Measurements from ENCODE around the gene VIPR2. TPM values are rescaled to one million over a fixed set of nuclear protein-coding genes. Genes with fewer than 3 reads are reported as not detected.
"Not testable (repeated sequence)": the region's sequence is repeated elsewhere in the genome, so short reads cannot be mapped to it uniquely, and the experiment has no call there.

Gene VIPR2
- total RNA-seq, 1 donor from 2014 or later = 15.2 TPM

DNA sequence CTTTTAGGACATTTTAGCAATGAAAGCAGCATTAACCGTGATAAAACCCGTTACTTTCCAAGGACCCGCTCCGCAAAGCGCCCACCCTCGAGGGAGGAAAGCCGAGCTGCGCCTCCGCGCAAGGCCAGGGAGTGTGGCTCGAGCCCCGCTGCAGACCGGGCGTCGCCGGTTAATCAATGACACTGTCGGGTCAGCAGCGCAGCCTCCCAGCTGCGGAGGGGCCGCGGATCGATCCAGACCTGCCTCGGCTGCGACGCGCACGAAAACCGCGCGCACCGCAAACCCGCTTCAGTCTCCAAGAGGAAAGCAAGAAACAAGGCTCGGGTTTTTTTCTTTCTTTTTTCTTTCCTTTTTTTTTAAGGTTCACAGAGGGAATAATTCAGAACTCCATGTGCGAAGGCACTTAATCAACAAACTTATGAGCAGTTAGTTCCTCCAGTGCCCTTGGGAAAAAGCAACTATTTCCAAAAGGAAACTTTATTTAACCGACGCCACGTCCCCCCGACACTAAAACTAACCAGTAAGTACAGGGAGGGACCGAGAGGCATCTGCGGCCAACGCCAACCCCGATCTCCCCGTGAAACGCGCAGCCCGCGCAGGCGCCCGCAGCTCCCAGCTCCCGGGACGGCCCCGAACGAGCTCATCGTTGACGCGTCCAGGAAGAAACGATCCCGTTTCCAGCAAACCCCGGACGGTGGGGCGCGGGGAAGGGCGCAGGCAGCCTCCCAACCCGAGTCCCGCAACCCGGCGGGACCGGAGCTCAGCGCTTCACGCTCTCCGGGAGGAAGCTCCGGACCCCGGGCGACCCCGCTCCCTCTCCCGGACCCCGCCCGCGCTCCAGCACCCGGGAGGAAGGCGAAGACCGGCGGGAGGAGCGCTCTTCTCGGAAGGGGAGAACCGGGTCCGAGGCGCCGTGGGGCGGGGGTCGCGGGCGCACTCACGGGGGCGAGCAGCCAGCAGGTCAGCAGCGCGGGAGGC is 598 bp downstream of the VIPR2 start:
- DNase-seq (peak; percentile 72), ATAC-seq (ENCODE audit: poor library complexity) (peak; percentile 70)
- intact Hi-C loops (cut with DNase I) = loop anchor here (10.0 kb wide), 1 partner anchor 99 kb away; no protein-coding TSS in a partner anchor

DNA sequence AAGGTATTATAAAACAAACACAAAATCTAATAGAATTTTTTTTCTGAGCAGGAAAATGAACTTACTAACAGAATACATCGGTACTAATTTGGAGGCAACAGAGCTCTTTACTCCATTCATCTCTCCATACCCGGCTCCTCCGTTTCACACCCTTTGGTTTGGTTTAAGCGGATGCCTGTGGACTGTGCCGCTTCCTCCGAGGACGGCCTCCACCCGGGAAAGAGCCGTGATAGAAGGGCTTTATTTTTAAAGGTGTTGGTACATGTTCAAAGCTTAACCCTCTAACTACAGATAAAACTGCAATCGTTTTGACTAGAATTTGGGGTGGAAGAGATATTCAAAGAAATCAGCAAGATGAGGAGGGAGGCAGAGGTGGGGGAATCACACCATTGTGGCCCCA is 1.9 kb downstream of the VIPR2 start:
- ATAC-seq (ENCODE audit: poor library complexity) (no peak), DNase-seq (no peak)
- intact Hi-C loops (cut with DNase I) = loop anchor here (10.0 kb wide), 1 partner anchor 98 kb away; no protein-coding TSS in a partner anchor

DNA sequence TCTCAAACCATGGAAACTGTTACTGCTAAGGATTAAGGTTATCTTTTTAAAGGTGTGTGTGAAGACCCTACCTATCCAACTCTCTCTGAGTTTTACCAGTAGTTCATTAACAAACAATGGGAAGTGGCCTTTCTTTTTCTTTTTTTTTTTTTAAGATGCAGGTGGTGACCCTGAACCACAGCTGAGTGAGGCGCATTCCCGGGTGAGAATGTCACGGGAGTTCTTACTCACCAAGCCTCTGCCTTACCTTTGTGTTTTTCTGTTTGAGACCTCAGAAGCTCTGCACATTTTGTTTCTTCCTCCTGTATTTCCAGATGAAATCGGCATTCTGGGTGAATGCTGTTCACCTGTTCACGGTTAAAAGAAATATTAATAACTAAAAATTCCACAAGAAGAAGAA is 2.5 kb downstream of the VIPR2 start:
- intact Hi-C loops (cut with DNase I) = loop anchor here (10.0 kb wide), 1 partner anchor 97 kb away; no protein-coding TSS in a partner anchor
- no peak for ATAC-seq (ENCODE audit: poor library complexity)
- no peak for DNase-seq

DNA sequence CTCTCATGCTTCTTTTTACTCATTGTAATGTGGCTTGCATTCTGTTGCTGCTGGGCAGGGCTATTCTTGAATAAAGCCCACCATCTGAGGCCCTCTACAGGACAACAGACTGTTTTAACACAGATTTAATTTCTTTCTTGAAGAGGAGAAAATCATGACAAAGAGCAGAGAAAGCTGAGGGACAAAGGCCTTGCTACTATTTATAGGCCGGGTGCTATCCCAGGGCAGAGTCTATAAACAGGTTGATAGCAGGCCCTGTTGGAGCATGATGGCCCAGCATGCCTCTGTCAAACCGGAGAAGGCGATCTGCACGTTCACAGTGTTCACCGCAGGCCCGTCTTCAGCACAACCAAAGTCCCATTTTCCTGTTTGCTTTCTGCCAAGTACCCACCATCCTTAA is 3.0 kb downstream of the VIPR2 start:
- ATAC-seq (ENCODE audit: poor library complexity) = peak; percentile 72
- intact Hi-C loops (cut with DNase I) = loop anchor here (10.0 kb wide), 1 partner anchor 97 kb away; no protein-coding TSS in a partner anchor
- DNase-seq = no peak

DNA sequence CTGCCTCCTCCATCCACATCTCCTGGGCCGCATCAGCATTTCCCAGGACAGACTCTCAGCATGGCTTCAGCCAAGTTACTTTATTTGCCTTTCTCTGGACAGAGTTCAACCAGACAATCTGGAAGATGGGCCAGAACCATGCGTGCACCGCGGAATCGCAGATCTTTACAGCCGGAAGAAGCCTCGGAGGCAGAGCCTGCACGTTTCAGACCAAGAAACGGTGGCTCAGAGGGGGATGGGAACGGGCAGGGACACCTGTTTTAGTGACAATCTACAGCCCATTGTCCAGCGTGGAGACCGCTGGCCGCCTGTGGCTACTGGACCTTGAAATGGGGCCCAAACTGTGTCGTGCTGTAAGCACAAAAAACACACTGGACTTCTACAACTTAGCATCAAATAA is 3.5 kb downstream of the VIPR2 start:
- ATAC-seq (ENCODE audit: poor library complexity) = no peak
- no peak for DNase-seq
- intact Hi-C loops (cut with DNase I) = loop anchor here (10.0 kb wide), 1 partner anchor 96 kb away; no protein-coding TSS in a partner anchor

DNA sequence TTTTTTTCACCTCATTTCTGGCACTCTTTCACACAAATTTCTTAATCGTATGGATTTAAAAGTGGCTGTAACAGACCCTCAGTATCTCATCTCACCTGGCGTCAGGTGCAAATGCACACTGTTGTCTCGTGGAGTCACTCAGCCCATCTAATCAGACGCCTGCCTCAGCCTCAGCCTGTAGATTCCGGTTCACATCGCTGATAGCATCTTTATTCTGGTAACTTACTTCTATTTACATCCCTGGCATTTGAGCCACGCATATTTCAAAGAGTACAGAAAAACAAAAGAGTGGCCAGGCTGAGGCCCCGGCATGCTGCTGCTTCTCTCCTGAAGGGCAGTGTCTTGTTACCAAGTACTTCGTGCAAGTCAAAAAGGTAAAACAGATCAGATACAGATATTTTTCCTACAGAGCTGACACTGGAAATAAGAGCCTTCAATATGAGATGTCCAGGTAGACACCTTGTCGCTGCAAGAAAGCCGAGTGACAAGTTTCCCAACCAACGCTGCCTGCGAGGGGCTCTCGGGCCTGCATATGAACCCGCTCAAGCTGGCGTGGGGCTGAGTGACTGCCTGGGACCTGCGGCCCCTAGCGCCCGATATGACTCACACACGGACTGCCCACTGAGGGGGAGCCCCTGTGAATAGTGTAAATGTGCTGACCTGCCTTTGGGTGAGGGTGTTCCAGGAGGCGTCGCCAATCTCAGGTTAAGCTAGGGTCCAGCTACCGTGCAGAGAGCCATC is 4.3 kb downstream of the VIPR2 start:
- ATAC-seq (ENCODE audit: poor library complexity) (no peak), DNase-seq (no peak)
- intact Hi-C loops (cut with DNase I) = loop anchor here (10.0 kb wide), 1 partner anchor 96 kb away; no protein-coding TSS in a partner anchor

DNA sequence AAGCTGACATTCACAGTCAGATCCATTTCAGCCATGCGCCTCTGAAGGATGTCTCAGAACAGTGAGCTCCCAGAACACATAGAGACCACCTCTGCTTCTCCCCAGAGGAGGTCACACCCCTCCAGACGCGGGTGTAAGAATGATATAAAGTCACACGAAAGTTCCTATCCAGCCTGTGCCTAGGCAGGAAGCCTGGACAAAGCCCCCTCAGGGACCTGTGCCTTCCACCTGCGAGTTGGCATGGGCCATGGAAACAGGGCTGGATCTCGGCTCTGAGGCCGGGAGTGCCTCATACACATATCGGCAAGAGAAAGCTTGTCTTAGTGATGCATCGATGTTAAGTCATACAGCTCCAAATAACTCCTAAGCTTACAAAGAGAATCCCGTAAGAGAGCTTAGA is 5.0 kb downstream of the VIPR2 start:
- intact Hi-C loops (cut with DNase I) = loop anchor here (10.0 kb wide), 1 partner anchor 95 kb away; no protein-coding TSS in a partner anchor
- DNase-seq (no peak), ATAC-seq (ENCODE audit: poor library complexity) (no peak)

DNA sequence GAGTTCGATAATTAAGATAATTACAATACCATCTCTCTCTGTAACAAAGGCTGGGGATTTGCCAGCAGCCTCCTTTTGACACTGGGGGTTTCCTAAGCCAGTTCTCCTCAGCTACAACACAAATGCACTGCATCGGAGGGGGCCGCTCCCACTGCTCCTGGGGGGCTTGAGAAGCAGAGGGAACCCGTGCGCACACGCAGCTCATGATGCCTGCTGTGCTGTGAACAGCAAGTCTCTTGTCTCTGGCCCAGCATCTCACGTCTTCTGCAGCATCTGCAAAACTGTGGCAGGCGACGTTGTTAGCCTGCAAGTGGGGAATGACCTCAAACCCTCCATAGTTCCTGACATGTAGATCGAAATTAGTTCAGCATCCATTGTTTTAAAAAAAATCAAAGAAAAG is 5.5 kb downstream of the VIPR2 start:
- DNase-seq = no peak
- ATAC-seq (ENCODE audit: poor library complexity) = no peak
- intact Hi-C loops (cut with DNase I) = no loop called here

DNA sequence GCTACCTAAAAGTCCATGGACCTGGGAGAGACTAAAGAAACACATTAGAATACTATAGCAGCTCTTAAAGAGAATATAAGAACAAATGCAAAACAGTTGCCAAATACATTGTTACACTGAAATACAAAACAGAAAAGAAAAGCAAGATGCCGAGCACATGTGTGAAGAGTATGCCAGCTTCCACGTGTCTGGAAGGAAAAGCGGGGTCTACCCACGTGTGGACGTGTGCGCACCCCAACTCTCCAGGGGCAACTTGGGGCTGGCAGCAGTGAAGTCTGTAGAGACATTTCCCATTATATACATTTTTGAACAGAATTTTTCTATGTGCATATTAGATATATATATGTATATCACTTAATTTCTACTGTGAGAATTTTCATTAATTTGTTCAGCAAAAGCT is 6.2 kb downstream of the VIPR2 start:
- intact Hi-C loops (cut with DNase I) = no loop called here
- no peak for ATAC-seq (ENCODE audit: poor library complexity)
- no peak for DNase-seq

DNA sequence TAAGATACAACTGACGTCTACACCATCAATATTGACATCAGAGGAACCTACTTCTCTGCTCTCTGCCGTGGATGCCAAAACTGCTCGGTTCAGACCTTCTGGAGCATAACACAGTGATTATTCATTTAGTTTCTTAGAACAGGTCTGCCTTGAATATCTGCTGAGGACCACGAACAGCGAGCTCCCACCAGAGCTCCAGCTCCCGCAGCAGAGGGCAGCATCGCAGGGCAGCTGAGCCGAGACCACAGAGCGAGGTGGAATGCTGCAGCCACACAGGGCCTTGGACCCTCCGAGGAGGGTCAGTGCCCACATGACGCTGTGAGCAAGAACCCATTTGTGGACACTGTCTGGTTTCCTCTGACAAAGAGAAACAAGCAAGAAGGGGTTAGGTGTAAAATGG is 6.8 kb downstream of the VIPR2 start:
- no peak for ATAC-seq (ENCODE audit: poor library complexity)
- intact Hi-C loops (cut with DNase I) = no loop called here
- DNase-seq = no peak

DNA sequence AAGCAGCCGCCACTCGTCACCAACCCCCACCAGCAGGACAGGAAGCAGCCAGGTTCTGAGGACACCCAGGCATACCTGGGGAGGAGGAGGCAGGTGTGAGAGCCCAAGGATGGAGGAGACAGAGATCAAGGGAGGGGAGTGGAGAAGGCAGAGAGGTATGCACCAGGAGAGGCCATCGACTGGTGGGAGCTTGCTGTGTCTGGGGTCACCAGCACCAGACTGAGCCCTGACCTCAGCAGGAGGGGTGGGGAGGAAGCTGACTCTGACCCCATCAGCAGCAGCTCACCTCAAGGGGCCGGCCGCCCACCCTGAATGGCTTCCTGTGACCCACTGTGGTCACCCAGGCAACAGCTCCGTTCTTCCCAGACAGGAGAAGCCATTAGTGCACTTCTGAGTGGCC is 7.8 kb downstream of the VIPR2 start:
- no peak for DNase-seq
- intact Hi-C loops (cut with DNase I) = no loop called here
- ATAC-seq (ENCODE audit: poor library complexity) = no peak

DNA sequence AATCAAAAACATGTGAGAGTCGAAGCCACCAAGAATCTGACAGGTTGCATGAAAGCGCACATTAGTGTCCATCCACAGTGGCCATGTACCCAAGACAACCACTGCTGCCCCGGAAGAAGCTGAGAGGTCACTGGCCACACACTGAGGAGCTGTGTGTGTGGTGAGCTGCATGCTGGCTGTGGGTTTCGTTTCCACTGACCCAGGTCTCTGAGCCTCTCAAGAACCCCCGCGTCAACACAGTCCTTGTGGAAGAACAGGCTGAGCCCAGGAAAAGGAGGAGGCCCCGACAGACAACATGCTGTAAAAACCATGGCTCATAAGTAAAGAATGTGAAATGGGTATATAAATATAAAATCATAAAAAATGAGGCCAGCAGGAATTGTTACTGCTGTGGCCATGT is 8.2 kb downstream of the VIPR2 start:
- ATAC-seq (ENCODE audit: poor library complexity) (no peak), DNase-seq (no peak)
- intact Hi-C loops (cut with DNase I) = no loop called here

DNA sequence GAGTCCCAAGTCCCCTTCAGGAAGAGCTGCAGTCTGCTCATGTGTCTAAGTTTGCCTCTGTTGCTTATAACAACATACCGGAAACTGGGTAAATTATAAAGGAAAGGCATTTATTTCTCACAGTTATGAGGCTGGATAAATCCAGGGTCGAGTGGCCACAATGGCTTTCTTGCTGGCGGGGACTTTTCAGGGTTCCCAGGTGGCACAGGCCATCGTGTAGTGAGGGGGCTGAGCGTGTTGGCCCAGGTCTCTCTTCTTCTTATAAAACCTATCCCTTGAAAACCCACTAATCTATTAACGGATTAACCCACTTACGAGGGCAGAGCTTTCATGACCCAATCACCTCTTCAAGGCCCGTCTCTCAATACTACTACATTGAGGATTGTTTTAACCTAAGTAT is 8.7 kb downstream of the VIPR2 start:
- no peak for ATAC-seq (ENCODE audit: poor library complexity)
- intact Hi-C loops (cut with DNase I) = no loop called here

DNA sequence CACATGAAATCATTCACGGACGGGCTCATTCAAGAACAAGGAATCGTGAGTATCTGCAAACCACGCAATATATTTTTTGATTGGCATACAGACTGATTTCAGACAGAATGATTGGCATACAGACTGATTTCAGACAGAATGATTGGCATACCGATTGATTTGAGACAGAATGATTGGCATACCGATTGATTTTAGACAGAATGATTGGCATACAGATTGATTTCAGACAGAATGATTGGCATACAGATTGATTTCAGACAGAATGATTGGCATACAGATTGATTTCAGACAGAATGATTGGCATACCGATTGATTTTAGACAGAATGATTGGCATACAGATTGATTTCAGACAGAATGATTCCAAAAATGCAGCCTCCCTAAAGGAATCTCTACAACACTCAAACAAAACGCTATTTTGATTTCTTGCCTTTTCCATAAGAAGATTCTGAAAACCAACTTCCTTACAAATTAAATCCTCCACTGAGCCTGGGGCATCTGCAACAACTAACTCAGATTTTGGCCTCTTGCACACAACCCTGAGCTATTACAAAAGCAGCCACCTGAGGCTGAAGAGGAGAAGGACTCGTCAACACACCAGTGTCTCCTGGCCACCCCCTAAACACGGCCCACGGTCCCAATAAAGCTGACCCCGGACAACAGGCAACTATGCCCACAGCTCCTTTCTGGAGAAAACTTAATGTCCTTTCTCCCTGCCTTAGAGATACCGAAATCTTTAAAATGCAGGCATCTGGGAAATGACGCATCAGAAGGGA is 11.8 kb downstream of the VIPR2 start:
- not testable (repeated sequence) for DNase-seq; ATAC-seq (ENCODE audit: poor library complexity)
- intact Hi-C loops (cut with DNase I) = loop anchor here (2.0 kb wide), 1 partner anchor 30 kb away; no protein-coding TSS in a partner anchor

More for the DNA sequence above, 8.7 kb downstream of the VIPR2 start:
- no peak for DNase-seq

DNA sequence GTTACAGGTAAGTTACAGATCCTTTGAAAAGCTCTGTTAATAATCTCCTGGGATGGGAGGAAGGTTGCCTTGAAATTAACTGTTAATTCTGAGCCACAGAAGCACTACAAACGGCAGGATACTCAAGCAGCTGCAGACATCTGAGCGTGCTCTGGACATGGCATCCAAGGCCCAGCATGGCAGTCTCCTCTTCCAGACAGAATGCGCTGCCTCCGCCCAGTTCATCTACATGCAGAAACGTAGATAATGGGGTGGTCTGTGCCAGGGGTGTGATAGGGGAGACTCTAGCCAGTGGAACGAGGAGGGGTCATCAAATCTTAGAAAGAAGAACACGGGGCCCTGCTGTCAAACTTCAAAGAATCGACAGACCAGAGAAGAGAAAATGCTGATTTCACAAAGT is 13.8 kb downstream of the VIPR2 start:
- ATAC-seq (ENCODE audit: poor library complexity) (no peak), DNase-seq (no peak)
- intact Hi-C loops (cut with DNase I) = no loop called here

DNA sequence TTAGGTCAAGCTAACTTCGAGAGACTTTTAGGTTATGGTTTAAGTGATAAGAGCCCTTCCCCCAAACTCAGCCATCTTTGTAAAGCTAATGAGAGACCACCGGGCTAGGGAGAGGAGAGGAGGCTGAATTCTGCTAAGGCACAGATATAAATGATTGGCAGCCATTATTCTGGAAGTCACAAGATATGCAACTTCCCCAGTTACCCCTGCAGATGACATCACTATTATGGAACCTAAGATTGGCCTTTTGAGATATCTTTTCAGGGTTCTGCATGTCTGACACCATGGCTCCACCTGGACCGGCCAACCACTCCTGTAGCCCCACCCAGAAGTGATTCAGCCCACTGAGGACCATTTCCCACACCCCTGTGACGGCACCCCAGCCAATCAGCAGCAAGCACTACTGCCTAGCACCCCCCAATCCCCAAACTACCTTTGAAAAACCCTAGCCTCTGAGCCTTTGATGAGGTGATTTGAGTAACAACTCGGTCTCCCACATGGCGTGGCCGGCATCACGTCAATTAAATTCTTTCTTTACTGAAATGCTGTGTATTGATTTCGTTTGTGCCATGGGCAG is 14.4 kb downstream of the VIPR2 start:
- no peak for DNase-seq
- intact Hi-C loops (cut with DNase I) = no loop called here

DNA sequence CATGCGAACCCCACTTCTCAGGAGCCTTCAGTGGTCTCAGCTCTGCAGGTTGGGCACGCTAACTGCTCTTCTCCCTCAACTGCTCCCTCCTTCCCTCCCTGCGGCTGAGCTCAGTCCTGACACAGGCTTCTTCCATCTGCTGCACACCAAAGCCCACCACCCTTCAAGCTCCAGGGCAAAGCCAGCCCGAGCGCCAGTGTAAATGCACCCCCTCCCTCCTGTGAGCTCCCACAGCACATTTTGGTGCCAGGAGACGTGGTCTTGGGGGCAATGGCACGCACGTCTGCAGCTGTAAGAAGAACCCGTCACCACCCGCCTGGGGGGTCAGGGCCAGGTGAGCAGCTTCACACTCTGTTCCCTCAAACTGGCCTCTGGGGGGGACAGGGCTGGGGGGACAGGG is 15.9 kb downstream of the VIPR2 start:
- intact Hi-C loops (cut with DNase I) = no loop called here
- ATAC-seq (ENCODE audit: poor library complexity) (no peak), DNase-seq (no peak)

More for the DNA sequence above, 14.4 kb downstream of the VIPR2 start:
- ATAC-seq (ENCODE audit: poor library complexity) = no peak
